NCI-H2227 (cell line): Measurements from ENCODE around the gene POLE4.

Source experiments
- DNase-seq: peaks from one replicate; lab custom pipeline; 2025; ENCODE audit not compliant: unreplicated experiment; lab: John Stamatoyannopoulos, UW

Gene POLE4, protein sequence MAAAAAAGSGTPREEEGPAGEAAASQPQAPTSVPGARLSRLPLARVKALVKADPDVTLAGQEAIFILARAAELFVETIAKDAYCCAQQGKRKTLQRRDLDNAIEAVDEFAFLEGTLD

DNA sequence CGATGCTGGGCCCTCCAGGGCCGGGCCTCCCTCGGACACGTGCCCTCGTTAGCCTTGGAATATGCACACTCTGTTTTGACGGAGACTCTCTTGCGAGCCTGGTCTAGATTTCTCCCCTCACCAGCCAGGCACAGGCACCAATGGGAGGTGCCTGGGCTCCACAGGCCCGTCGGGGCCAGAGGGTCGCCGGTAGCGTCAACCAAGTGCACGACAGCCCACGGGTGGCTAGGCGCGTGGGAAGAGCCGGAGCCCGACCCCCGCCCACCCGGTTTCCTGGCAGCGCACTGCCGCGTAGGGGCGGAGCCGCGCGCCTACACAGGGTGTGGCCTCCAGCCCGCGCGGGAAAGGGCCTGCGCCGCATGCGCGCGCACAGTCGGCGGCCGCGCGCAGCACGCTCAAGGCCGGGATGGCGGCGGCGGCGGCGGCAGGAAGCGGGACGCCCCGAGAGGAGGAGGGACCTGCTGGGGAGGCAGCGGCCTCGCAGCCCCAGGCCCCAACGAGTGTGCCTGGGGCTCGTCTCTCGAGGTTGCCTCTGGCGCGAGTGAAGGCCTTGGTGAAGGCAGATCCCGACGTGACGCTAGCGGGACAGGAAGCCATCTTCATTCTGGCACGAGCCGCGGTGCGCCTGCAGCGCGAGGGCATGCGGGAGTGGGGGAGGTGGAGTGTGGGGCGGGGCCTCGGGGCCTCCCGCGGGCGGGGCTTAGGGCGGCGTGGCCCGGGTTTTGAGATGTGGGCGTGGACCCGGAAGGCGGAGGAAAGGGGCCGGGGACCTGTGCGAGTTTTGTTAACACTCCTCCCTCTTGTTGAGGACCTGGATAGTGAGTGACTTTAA, at the start of gene POLE4:
Gene POLE4, plus strand, starts transcription at position 370 of the 832 bp plus-strand sequence. Its CDS starts 37 bp downstream, at position 407.
- peak; percentile 95 for DNase-seq

DNA sequence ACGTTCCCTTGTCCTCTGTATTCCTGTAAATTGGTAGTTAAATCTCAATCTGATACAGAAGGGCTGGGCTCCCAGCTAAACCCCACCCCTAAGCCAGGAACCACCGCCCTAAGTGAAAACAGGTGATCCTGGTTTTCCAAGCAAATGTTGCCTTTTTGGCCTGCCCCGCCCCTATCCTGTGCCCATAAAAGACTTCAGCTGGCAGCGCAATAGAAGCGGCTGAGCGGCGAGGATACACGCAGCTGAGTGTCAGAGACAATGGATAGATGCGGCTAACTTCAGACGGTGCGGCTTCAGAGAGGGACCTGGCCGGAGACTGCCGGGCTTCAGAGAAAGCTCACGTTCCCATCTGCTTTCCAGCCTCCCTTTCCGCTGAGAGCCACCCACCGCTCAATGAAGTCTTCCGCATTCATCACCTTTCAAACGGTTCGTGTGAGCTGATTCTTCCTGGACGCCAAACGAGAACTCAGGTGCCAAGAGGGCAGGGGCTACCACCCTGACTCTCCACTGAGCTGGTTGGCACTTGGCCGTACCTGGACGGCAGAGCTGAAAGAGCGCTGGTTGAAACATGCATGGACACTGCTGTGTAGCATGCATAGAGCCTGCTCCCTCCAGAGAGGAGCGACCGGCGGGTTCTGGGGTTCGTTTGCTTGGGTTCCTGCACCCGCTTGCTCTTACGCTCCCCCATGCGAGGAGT, 49.5 kb upstream of the POLE4 start:
- peak; percentile 13 for DNase-seq

DNA sequence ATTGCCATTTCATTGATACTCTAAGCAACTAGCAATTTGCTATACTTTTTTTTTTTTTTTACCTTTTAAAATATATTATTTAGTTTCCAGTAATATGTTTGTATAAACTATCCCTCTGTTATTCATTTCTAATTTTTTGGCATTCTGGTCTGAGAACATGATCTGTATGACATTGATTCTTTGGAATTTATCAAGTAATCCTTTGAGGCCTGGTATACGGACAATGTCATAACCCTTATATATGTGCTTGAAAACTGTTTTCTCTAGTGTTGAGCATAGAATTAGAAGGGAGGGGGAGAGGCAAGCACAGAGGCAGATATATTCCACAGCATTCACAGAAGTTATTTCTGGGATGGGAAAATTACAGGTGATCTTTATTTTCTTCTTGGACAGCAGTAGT, 48.2 kb upstream of the POLE4 start:
- DNase-seq, result no peak

DNA sequence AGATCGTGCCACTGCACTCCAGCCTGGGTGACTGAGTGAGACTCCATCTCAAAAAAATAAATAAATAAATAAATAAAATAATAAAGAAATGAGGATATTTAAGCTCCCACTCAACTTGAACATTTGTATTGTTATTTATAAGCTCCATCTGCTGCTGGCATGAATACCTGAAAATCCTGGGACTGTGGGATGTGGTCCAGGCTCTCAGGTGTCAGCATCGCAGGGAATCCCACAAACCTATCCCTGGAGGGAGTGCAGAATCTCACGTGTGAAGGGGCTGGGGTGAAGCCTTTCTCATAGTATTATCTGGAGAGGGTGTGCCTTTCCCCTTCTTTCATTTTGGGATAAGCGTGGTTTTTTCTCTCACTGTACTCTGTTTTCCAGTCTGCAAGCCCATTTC, 47.4 kb upstream of the POLE4 start:
- no peak for DNase-seq

DNA sequence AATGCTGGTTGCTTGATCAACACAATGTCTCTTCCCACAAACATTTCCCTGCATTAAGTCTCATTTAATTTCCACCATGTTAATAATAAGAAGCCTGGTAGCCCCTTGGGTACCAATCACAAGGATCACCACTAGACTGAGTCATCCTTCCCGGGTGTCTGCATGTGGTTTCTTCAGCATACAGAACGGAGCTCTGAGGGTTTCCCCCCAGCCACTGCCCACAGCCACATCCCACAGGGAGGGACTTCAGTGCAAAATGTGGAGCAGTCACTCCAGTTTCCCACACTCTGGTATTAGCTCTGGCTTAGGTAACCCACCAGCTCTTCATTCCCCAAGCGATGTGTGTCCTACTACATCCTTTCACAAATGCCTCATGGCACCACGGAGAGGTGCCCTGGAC, 42.7 kb upstream of the POLE4 start:
- DNase-seq, result no peak

DNA sequence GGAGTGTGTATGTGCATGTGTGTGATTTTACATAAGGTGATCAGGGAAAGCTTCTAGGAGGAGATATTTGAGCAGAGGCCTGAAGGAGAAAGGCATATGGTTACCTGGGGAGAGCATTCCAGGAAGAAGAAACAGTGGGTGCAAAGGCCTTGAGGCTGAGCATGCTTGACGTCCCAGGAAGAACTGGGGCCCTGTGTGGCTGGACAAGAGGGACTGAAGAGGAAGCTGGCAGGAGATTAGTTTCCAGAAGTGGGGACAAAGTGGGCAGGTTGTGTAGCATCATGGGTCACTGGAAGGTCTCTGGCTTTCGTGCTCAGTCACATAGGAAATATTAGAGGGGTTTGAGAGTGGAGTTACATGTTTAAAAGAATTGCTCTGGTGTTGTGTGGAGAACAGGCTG, 42.0 kb upstream of the POLE4 start:
- DNase-seq, result no peak

DNA sequence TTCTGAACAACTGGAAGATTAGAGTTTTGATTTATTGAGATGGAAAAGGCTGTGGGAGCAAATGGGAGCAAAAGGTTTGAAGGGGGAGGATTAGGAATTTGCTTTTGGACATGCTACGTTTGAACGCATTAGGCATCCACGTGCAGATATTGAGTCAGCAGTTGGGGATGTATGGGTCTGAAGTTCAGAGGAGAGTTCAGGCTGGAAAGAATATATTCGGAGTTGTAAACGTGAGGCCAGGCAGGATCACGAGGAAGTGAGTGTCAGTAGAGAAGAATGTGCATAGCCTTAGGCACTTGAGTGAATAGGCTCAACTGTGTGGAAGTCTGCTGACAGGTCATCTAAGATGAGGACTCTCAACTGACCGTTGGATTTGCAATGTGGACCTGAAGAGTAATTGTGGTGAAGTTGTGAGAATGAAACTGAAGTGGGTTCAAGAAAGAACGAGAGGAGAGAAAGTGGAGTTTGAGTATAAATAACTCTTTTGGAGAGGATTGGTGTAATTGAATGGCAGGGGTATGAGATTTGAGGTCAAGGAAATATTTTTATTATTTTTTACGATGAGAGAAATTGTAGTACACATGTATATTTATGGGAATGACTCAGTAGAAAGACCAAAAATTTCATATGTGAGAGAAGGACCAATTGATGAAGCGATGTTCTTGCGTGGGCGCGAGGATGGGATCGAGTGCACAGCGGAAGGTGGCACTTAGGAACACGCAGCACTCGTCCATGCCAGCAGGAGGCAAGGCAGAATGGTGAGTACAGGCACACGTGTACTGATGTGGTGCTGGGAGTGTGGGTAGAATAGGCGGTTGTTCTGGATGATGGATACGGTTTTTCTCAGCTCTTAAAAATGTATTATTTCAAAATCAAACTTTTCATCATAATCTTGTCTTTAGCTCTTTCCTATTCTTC, 40.5 kb upstream of the POLE4 start:
- no peak for DNase-seq

DNA sequence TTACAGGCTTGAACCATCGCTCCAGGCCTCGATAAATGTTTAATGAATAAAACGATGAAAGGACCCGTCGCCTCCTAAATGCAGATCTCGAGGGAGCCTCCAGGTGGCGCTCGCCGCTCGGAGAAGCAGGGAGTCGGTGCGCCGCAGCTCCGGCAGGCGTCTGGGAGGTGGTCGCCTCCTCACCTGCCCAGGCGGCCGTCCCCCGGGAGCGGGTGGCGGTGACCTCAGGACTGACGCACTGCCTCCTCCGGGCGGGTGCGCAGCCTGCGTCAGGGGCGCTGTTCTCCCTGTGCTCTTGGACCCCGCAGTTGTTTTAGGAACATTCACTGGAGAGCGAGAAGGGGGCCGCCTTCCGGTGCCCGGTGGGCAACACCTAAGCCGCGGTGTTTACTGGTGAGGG, 38.6 kb upstream of the POLE4 start:
- peak; percentile 86 for DNase-seq

DNA sequence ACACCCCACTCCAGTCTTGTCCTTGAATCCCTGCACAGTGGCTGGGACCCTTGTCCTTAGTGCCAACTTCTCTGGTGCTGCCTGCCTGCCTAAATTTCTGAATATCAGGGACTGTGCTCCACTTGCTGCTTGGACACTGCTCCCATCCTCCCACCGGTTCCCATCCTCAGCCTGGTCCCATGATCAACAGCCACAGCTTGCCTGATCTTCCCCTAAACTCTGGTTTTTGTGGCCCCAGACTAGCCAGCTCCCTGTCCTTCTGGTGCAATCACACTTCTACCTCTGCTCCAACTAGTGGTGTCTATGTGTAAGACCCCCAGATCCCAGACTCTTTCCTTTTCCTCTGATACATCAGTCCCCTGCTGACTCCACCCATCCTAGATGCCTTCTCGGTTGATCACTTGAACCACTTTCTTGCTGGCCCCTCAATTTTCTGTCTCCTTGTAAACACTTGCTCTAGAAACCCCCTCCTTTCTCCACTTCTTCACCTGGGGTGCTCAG, 37.2 kb upstream of the POLE4 start:
- DNase-seq, result no peak

DNA sequence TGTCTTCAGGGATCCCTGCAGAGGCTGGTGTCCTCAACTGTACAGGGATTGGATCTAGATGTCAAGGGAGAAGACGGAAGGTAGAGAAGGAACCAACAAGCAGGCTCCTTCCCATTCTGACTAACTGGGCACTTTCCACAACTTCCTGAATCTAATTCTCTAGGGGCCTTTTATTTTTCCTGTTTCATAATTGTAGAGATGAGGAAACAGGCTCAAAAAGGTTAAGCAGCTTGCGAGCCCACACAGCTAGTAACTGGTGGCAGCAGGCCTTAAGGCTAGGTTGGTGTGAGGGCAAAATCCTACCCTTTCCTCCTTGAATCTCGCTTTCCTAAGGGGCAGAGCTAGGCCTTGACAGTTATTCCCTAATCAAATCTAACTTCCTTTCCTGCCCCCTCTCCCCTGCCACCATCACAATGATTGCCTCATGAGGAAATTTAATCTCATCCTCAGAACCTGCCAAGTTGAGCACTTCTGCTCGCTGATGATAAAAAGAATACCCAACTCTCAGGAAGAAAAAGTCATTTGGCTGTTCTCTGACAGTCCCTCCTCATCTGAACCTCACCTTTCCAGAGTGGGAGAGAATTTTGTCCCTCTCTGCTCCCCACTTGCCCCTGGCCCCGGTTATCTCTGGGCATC, 35.7 kb upstream of the POLE4 start:
- no peak for DNase-seq

DNA sequence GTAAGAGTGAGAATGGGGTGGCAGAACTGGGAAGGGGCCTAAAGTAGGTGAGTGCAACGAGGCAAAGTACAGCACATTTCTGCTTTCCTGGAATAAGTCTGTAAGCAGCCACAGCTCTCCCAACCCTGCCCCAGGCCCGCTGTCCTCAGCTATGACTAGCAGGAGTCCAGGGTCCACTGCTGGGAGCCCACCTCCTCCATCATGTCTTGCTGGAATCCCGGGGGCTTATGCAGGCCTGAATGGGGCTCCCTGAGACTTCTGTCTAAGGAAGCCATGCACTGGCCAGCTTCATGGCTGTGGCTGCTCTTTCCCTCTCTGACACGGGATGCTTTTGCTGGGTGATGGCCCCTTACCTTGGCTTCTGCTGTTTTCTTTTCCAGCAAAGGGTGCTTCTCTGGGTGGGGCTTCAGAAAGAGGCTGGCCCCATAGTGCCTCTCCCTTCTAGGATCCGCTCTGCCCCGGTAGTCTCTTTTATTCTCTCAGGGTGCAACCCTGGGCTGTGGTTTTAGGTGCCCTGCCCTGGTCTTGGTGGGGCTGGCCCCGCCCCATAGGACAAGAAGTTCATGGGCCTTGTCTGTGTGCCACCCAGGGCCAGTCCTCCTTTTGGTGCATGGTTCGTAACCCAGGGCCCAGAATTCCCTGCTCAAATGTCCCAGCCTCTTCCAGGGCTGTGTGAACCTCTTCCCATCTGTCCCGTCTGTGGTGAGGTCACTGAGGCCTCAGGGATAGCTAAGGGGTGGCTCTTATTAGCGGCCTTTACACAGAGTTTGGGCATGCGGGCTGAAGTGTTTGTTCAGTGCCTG, 33.8 kb upstream of the POLE4 start:
- no peak for DNase-seq

DNA sequence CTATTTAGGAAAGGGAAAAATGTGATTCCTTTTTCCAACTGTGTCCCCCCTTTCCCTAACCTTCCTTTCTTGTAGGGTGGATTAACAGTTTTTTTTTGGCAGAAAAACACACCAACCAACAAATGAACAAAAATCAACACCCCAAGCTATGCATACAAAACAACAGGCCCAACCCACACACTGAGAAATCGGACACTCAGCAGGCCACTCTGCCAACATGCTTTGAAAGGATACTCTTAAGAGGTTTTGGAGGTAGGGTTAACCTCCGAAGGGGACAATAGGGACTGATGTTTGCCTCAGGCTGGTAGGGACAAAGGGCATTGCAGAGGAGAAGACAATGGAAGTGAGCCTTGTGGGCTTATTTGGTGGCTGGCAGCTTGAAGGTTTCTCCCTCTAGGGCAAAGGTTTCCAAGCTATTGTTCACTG, 33.1 kb upstream of the POLE4 start:
- DNase-seq, result no peak

DNA sequence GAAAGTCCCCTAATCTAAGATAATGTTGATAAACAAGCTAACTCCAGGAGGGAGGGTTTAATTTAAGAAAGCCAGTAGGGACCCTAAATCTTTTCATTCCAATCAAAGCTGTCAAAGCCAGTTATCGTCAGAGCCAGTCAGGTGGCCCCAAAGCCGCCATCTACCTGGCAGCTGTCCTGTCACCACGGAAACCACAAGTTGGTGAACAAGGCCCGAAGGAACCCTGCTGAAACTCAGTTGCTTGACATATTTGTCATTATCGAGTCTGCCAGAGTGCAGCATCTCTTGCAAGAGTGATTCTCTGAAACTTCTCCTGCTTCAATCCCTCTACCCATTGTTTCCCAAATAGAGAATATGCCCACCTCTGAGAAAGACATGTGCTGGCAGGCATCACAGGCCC, 30.8 kb upstream of the POLE4 start:
- no peak for DNase-seq

DNA sequence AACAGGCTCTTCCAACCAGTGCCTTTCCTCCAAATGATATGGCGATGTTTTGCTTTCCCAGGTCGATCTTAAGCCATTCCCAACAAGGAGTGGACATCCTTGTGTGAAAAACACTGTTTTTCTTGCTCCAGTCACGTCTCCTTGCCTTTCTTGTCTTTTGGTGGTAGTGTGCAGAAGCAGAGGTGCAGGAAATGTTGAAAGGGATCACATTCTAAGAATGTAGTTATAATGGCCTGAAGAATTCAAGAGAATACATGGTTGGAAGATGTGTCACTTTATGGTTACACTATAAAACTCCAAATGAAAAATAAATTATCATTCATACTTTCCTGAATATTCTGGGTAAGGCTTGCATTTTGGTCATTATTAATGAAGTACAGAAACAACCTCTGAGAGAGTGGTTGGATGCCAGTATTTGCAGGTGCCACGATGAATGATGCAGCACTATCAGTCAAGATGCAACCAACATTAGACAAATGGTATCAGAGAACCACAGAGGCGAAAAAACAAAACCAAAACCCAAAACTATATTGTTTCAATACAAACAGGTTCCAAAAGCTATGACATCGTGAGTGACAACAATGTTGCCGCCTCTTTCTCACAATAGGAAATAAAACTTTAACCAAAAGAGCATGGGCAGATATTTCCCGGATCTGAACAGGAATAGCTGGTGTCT, 27.5 kb upstream of the POLE4 start:
- no peak for DNase-seq

DNA sequence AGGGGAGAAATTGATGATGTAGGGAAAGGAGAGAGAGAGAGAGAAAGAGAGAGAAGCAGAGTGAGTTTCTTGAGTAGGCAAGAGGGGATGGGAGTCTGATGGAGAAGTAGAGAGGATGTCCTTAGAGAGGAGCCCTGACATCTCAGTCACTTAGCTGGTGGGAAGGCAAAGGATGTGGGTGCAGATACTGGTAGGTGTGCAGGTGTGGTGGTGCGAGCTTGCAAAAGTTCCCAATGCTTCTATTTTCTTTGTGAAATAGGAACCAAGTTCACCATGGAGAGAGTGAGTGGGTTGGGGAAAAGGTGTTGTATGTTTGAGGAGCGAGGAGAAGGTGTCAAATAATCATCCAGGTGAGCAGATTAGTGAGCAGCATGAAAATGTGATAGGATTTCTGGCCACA, 26.5 kb upstream of the POLE4 start:
- no peak for DNase-seq

DNA sequence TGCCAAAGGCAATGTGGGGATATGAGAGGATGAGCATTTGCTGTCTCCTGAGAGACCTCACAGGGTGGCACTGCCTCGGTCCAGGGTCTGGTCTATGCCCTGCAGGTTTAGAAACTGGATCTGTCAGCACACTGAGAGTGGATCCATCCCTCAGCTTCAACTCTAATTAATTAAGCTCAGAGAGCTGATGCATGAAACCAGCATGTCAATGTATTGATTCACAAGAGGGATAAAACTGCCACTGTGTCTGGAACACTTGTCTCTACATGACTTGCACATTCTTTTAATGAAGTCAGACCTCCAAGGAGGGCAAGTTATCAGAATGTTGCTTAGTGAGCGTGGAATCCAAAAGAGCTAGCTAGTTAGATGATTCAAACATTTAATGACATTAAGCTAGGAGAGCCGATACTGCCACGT, 22.5 kb upstream of the POLE4 start:
- DNase-seq, result no peak

DNA sequence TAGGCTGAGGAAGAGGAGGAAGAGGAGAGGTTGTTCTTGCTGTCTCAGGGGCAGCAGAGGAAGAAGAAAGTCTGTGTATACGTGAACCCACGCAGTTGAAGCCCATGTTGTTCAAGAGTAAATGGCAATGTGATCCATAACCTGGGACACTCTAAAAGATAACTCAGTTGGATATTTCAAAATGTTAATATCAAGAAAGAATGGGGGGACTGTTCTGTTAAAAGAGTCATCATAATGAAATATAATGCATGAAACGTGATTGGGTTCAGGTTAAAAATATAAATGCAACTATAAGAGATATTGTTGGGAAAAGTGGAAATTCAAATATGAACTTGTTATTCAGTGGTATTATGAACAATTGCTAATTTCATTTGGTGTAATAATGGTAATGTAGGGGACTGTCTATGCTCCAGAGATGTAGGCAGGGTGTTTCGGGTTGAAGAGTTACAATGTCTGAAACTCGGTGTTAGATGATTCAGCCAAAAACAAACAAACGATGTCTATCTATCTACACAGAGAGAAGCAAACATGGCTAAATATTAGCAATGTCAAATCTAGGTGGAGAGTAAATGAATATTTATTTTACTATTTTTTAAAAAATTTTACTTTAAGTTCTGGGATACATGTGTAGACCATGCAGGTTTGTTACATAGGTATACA, 21.1 kb upstream of the POLE4 start:
- DNase-seq, result no peak

DNA sequence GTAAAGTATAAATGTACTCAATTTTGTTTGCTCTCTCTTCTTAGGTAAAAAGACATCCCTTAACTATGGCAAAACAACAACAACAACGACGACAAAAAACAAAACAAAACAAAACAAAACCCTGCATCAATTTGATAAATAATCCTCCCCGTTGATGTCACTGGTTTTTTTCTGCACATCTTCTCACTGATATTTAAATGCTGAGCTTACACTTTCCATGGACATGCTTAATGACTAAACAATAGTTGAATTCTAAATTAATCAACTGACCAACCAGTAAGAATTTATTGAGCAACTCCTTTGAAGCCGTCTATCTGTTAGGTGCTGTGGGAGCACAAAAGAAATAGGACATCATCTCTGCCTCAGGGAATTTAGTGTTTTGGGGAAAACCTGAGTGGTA, 20.2 kb upstream of the POLE4 start:
- no peak for DNase-seq
